Breast epithelium (tissue), 4 donors: Measurements from ENCODE around the gene H19. TPM values are rescaled to one million over a fixed set of nuclear protein-coding genes. Genes with fewer than 3 reads are reported as not detected.

Experiments used
- DNase-seq, 2 donors: peaks; one replicate each; pipeline ENCODE4 v3.0.0-alpha.2; 2019; ENCODE audit warnings: low spot score in 2 of 2
- H3K27ac ChIP-seq, 2 donors: fragments of 200-600 bp; sonication (generic) in 1 of 2; one replicate each; pipeline ENCODE4 v1.5.1; 2016 to 2019; ENCODE audit warnings: mild to moderate bottlenecking in 1 of 2
- H3K27me3 ChIP-seq, 2 donors: fragments of 200-600 bp; sonication (generic) in 1 of 2; one replicate each; pipeline versions ENCODE4 v1.5.1 to v1.6.0; 2017 to 2019; ENCODE audit warnings: control low read depth in 1 of 2, mild to moderate bottlenecking in 1 of 2
- H3K36me3 ChIP-seq: fragments of 200-600 bp; one replicate; pipeline ENCODE4 v1.5.1; 2019
- H3K4me1 ChIP-seq, 2 donors: fragments of 200-600 bp; sonication (generic); one replicate each; pipeline ENCODE4 v1.5.1; 2016 to 2019; ENCODE audit warnings: control low read depth in 1 of 2
- H3K4me3 ChIP-seq, 3 donors: fragments of 200-600 bp; sonication (generic); 1 replicate in 2 of 3; 2 replicates in 1 of 3; pipeline ENCODE4 v1.5.1; 2016 to 2019; ENCODE audit warnings: mild to moderate bottlenecking in 3 of 3, moderate library complexity in 2 of 3
- H3K9me3 ChIP-seq, 2 donors: fragments of 200-600 bp; sonication (generic) in 1 of 2; one replicate each; pipeline ENCODE4 v1.5.1; 2016 to 2019; ENCODE audit warnings: control low read depth in 1 of 2
- POLR2A ChIP-seq: fragments of 450-650 bp; IDR thresholded peaks from one replicate; pipeline ENCODE4 v1.6.1; 2016; ENCODE audit warnings: antibody characterized with exemption, mild to moderate bottlenecking, moderate library complexity
- POLR2AphosphoS5 ChIP-seq, 3 donors: sonication (generic); formaldehyde crosslinking; IDR thresholded peaks; one replicate each; pipeline ENCODE4 v1.6.1; 2017; ENCODE audit warnings: antibody characterized with exemption in 3 of 3
- intact Hi-C: fragments of 100-400 bp; cut with DNase I; formaldehyde crosslinking; loops from one replicate; pipeline ENCODE4 v1.15.1; 2023; ENCODE audit warnings: low total_unique reads
- total RNA-seq, 3 donors: library from RNA; depleted of rRNA; stranded (reverse); fragments of >200 nt; gene quantifications; one replicate each; pipeline ENCODE4 v1.1.0, GENCODE V29; 2016
- TF ChIP-seq, protein P1 (sequence below), 3 donors: fragments of 450-650 bp; IDR thresholded peaks; one replicate each; pipeline ENCODE4 v1.5.1; 2016 to 2017; ENCODE audit warnings: antibody characterized with exemption in 3 of 3, mild to moderate bottlenecking in 3 of 3, moderate library complexity in 3 of 3

Gene H19
- total RNA-seq, 3 donors from 2014 or later = 37.0 to 209 (median 39.8) TPM

GRCh38 chr11:1987024-1987423, 10.6 kb downstream of the H19 start:
- intact Hi-C loops = no loop called here
- H3K36me3 ChIP-seq = no peaks in the 10 kb centered on the region
- no peak overlapping the region for H3K27ac ChIP-seq
- H3K4me3 ChIP-seq = no peak overlapping the region
- H3K27me3 ChIP-seq = no peaks in the 10 kb centered on the region
- DNase-seq = no peak
- TF ChIP-seq, protein P1, sequence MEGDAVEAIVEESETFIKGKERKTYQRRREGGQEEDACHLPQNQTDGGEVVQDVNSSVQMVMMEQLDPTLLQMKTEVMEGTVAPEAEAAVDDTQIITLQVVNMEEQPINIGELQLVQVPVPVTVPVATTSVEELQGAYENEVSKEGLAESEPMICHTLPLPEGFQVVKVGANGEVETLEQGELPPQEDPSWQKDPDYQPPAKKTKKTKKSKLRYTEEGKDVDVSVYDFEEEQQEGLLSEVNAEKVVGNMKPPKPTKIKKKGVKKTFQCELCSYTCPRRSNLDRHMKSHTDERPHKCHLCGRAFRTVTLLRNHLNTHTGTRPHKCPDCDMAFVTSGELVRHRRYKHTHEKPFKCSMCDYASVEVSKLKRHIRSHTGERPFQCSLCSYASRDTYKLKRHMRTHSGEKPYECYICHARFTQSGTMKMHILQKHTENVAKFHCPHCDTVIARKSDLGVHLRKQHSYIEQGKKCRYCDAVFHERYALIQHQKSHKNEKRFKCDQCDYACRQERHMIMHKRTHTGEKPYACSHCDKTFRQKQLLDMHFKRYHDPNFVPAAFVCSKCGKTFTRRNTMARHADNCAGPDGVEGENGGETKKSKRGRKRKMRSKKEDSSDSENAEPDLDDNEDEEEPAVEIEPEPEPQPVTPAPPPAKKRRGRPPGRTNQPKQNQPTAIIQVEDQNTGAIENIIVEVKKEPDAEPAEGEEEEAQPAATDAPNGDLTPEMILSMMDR (IDR thresholded peaks at IDR 0.05) = no peak
- TF ChIP-seq POLR2A (no peak), POLR2AphosphoS5 (IDR thresholded peaks at IDR 0.05) (no peak)
- no peaks in the 10 kb centered on the region for H3K4me1 ChIP-seq
- H3K9me3 ChIP-seq = no peaks in the 10 kb centered on the region

DNA sequence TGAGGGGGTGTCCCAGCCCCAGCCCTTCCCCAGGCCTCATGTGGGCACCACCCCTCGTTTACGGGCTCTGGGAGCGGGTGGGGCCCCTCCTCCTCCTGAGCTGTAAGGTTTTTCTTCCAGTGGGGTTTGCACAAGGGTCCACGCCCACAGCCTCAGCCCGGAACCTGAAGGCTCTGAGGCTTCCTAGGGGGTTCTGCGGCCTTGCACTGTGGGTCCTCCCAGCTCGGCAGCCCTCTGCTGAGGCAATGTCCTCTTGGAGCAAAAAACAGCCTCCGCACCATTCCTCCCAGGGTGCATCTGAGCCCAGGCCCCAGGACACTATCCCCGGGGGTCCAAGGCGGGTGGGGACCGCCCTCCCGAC, 14.1 kb downstream of the H19 start:
- H3K27me3 ChIP-seq = no peaks in the 10 kb centered on the region
- H3K36me3 ChIP-seq = no peaks in the 10 kb centered on the region
- TF ChIP-seq POLR2AphosphoS5 (IDR thresholded peaks at IDR 0.05) = no peak
- TF ChIP-seq, protein P1 (IDR thresholded peaks at IDR 0.05) = no peak
- TF ChIP-seq POLR2A = no peak
- H3K4me3 ChIP-seq = no peak overlapping the region
- intact Hi-C loops = no loop called here
- DNase-seq = no peak
- H3K4me1 ChIP-seq = no peaks in the 10 kb centered on the region
- no peak overlapping the region for H3K27ac ChIP-seq
- no peaks in the 10 kb centered on the region for H3K9me3 ChIP-seq

DNA sequence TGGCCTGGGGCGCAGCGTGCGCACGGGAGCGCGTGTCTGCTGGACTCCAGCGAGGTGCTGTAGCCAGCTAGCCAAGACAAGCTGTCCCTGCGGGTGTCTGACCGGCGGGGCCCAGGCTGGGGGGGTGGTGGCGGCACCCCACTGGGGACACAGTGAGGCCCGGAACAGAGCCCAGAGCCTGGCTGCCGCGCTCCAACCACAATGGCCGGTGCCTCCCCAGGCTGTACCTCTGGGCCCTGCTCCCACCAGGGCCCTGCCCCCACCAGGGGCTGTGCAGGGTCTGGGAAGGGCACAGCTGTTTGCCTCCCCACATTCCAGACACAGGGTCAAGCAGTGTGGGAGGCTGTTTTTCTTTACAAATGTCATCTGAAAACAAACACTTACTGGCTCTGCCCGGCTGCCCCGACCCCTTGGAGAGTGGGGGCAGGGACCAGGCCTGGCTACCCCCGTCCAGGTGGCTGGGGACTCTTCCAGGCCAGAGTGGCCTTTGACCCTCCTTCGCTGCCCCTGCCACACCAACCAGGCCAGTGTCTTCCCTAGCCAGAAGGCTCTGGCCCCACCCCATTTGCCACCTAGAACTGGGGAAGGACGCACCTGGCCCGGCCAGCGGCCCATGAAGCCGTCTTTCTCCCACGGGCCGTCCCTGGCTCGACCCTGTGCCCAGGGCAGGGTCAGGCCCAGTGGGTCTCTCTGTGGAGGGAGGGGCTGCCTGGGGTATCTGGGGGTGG, 14.6 kb downstream of the H19 start:
- TF ChIP-seq, protein P1 (IDR thresholded peaks at IDR 0.05) = no peak
- intact Hi-C loops = no loop called here
- no peaks in the 10 kb centered on the region for H3K9me3 ChIP-seq
- no peak for DNase-seq
- no peak overlapping the region for H3K27ac ChIP-seq
- no peak overlapping the region for H3K4me3 ChIP-seq
- H3K27me3 ChIP-seq = no peaks in the 10 kb centered on the region
- no peaks in the 10 kb centered on the region for H3K4me1 ChIP-seq
- no peaks in the 10 kb centered on the region for H3K36me3 ChIP-seq

DNA sequence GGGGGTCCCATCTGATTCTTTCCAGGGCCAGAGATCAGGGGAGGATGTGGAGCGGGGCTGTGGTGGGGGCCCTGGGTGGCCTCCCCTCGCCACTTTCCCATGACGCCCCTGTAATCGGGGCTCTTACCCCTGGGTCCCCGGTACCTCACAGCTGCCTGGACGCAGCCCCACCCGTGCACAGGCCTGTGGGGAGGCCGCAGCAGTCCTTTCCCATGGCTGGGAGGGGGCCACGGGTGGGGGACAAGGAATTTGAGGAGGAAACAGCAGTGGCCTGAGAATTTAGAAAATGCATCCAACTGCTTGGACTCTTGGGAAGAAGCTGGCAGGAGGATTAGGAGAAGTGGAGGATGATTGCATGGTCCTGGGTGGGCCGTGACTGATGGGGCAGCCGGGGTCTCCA, 18.0 kb downstream of the H19 start:
- Histone ChIP-seq H3K27ac (no peak overlapping the region), H3K4me1 (no peaks in the 10 kb centered on the region), H3K36me3 (no peaks in the 10 kb centered on the region), H3K4me3 (no peak overlapping the region), H3K27me3 (no peaks in the 10 kb centered on the region), H3K9me3 (no peaks in the 10 kb centered on the region)
- TF ChIP-seq POLR2A (no peak), POLR2AphosphoS5 (IDR thresholded peaks at IDR 0.05) (no peak)
- TF ChIP-seq, protein P1 (IDR thresholded peaks at IDR 0.05) = no peak
- no peak for DNase-seq
- intact Hi-C loops = no loop called here

DNA sequence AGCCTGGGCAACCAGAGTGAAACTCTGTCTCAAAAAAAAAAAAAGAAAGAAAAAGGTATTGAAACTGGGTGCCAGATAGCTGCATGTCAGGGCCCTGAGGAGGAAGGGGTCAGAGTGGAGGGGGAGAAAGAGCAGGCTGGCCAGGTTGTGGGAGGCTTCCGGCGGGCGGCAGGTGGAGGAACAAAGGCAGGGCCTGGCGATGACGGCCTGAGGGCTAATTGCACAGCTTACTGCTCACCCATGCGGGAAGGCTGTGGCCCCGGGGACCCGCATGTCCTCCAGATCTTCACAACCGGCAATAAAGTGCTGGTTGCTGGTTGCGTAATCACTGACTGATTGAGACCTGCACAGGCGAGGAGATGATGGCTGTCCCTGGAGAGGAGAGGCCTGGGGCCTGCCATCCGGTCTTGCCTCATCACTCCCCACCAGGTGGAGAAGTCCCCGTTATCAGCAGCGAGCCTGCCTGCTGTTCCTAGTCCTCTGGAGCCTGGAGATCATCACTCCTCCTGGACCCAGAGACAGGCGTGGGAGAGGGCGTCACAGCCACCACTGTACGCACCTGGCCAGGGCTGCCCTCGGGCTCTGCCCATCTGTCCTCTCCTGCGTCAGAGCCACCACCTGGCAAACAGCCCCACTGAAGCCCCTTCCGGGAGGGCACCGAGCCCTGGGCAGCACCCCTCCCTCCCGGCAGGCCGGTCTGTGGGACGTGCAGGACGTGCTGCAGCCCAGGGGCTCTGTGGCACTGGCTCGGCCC, 18.7 kb downstream of the H19 start:
- Histone ChIP-seq H3K36me3 (no peaks in the 10 kb centered on the region), H3K27ac (no peak overlapping the region), H3K9me3 (no peaks in the 10 kb centered on the region), H3K4me3 (no peak overlapping the region), H3K27me3 (no peaks in the 10 kb centered on the region), H3K4me1 (no peaks in the 10 kb centered on the region)
- intact Hi-C loops = no loop called here
- TF ChIP-seq, protein P1 (IDR thresholded peaks at IDR 0.05) = no peak
- TF ChIP-seq POLR2AphosphoS5 (IDR thresholded peaks at IDR 0.05) (no peak), POLR2A (no peak)
- DNase-seq = no peak
